SK-N-SH (cell line): ENCODE measurements around the gene TTYH3.

Experiments used
- EP300 ChIP-seq, 2 experiments: IDR thresholded peaks; 2 replicates each; pipeline versions ENCODE4 v1.4.0 to v1.6.1; 2012; ENCODE audit warnings: borderline replicate concordance in 1 of 2, low read depth in 1 of 2, low read length in 1 of 2
- FOXM1 ChIP-seq: IDR thresholded peaks from 2 replicates; pipeline ENCODE4 v1.4.0; 2012; ENCODE audit warnings: low read depth, mild to moderate bottlenecking
- RAD21 ChIP-seq: IDR thresholded peaks from 2 replicates; pipeline ENCODE4 v1.6.1; 2012; ENCODE audit warnings: mild to moderate bottlenecking, low read length
- RXRA ChIP-seq: IDR thresholded peaks from 2 replicates; pipeline ENCODE4 v1.4.0; 2012; ENCODE audit warnings: low read depth, mild to moderate bottlenecking, borderline replicate concordance
- SIN3A ChIP-seq: IDR thresholded peaks from 2 replicates; pipeline ENCODE4 v1.6.1; 2012; ENCODE audit warnings: low read depth, mild to moderate bottlenecking, low read length, moderate library complexity, borderline replicate concordance
- TCF12 ChIP-seq: IDR thresholded peaks from 2 replicates; pipeline ENCODE4 v1.4.0; 2012
- YY1 ChIP-seq: IDR thresholded peaks from 2 replicates; pipeline ENCODE4 v1.4.0; 2012; ENCODE audit warnings: low read depth, mild to moderate bottlenecking
- TF ChIP-seq, protein P1 (sequence below): fragments of 200-600 bp; sonication (generic); IDR thresholded peaks from 2 replicates; pipeline ENCODE4 v1.6.1; 2017; ENCODE audit warnings: antibody characterized with exemption, mild to moderate bottlenecking, moderate library complexity
- TF ChIP-seq, protein P2 (sequence below): IDR thresholded peaks from 2 replicates; pipeline ENCODE4 v1.4.0; 2012; ENCODE audit warnings: low read depth
- TF ChIP-seq, protein P3 (sequence below): fragments of 150-350 bp; IDR thresholded peaks from 2 replicates; pipeline ENCODE4 v1.6.1; 2017; ENCODE audit warnings: antibody characterized with exemption, low read length, low read depth, borderline replicate concordance

DNA sequence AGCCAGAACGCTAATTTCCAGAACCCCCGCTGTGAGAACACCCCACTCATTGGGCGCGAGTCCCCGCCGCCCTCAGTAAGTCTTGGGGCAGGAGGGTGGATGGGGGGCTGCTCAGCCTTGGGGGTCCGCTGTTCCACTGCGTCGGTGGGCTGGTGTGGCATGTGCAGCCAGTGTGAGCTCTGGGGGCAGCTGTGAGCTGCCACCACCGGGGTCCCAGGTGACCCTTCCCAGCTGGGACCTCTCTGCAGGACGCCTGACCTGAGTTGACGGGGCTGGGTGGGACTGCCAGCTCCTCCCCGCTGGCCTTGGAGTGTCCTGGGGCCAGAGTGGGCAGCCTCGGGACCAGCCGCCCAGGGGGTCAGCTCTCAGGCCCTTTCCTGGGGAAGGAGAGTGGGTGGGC, 27.2 kb downstream of the TTYH3 start:
- TF ChIP-seq, protein P1, sequence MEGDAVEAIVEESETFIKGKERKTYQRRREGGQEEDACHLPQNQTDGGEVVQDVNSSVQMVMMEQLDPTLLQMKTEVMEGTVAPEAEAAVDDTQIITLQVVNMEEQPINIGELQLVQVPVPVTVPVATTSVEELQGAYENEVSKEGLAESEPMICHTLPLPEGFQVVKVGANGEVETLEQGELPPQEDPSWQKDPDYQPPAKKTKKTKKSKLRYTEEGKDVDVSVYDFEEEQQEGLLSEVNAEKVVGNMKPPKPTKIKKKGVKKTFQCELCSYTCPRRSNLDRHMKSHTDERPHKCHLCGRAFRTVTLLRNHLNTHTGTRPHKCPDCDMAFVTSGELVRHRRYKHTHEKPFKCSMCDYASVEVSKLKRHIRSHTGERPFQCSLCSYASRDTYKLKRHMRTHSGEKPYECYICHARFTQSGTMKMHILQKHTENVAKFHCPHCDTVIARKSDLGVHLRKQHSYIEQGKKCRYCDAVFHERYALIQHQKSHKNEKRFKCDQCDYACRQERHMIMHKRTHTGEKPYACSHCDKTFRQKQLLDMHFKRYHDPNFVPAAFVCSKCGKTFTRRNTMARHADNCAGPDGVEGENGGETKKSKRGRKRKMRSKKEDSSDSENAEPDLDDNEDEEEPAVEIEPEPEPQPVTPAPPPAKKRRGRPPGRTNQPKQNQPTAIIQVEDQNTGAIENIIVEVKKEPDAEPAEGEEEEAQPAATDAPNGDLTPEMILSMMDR = no peak
- TF ChIP-seq EP300 (IDR thresholded peaks at IDR 0.05; ENCODE audit: borderline replicate concordance in 1 of 2, low read depth in 1 of 2, low read length in 1 of 2) (no peak), TCF12 (no peak), FOXM1 (no peak), YY1 (no peak), RAD21 (no peak), SIN3A (no peak), RXRA (no peak)
- TF ChIP-seq, protein P2, sequence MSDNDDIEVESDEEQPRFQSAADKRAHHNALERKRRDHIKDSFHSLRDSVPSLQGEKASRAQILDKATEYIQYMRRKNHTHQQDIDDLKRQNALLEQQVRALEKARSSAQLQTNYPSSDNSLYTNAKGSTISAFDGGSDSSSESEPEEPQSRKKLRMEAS = no peak
- TF ChIP-seq, protein P3, sequence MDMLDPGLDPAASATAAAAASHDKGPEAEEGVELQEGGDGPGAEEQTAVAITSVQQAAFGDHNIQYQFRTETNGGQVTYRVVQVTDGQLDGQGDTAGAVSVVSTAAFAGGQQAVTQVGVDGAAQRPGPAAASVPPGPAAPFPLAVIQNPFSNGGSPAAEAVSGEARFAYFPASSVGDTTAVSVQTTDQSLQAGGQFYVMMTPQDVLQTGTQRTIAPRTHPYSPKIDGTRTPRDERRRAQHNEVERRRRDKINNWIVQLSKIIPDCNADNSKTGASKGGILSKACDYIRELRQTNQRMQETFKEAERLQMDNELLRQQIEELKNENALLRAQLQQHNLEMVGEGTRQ = no peak
